Neural crest cell (in vitro differentiated cells): ENCODE results near the gene NFAM1. TPM values are rescaled to one million over a fixed set of nuclear protein-coding genes. Genes with fewer than 3 reads are reported as not detected.

Experiments used
- DNase-seq: peaks from one replicate; pipeline ENCODE4 v3.0.0; 2021; ENCODE audit warnings: low read depth, mixed read lengths, low spot score
- H3K27ac Mint-ChIP-seq: one replicate; pipeline ENCODE4 v1.8.0; 2021; ENCODE audit warnings: mild to moderate bottlenecking, mixed read lengths; ENCODE audit not compliant: unreplicated experiment
- H3K27me3 Mint-ChIP-seq: 2 replicates; pipeline ENCODE4 v1.8.0; 2021; ENCODE audit warnings: low read depth, mild to moderate bottlenecking, mixed read lengths
- H3K36me3 Mint-ChIP-seq: 2 replicates; pipeline ENCODE4 v1.8.0; 2021; ENCODE audit warnings: low read depth, mild to moderate bottlenecking, mixed read lengths
- H3K4me1 Mint-ChIP-seq: 2 replicates; pipeline ENCODE4 v1.8.0; 2021; ENCODE audit warnings: mixed read lengths
- H3K4me3 Mint-ChIP-seq: one replicate; pipeline ENCODE4 v1.8.0; 2021; ENCODE audit warnings: mild to moderate bottlenecking, mixed read lengths
- H3K9me3 Mint-ChIP-seq: 2 replicates; pipeline ENCODE4 v1.8.0; 2021; ENCODE audit warnings: mixed read lengths
- total RNA-seq: library from RNA; stranded (reverse); gene quantifications from 2 replicates; pipeline ENCODE4 v1.2.1, GENCODE V29; 2021
- TF ChIP-seq, protein P1 (sequence below): fragments of 200-600 bp; sonication (generic); conservative IDR thresholded peaks from 2 replicates; pipeline ENCODE4 v1.5.0; 2021; ENCODE audit warnings: antibody characterized with exemption, mild to moderate bottlenecking

Gene NFAM1
- total RNA-seq, 1 donor from 2014 or later = 0.07 TPM

DNA sequence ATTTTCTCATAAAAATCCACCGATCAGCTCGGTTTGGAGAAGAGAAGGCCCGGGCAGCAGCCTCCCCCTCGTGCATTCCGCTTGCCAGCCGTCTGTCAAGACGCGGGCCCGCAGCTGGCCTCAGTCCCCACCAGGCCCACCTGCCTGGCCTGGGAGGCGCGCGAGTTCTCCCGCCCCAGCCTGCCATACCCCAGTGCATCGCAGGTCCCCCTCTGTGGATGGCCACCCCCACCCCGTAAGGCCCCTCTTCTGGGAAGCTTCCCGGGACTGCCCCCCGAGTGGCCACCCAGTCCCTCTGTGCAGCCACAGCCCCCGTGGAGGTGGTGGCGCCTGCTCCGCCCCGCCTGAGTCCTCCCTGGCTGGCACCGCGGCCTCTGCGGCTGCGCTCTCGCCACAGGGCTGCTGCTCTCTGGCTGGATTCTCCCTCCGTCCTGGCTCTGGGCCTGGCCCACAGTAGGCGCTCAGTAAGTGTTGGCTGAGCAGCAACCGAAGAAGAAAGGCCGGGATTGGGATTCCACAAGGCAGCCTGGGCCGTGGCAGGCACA lies 87.8 kb downstream of the NFAM1 start:
- Mint-ChIP-seq H3K9me3 (no peaks in the 10 kb centered on the region), H3K27me3 (peaks cover 13% of the 10 kb centered on the region), H3K27ac (no peak overlapping the region), H3K4me1 (peaks cover 15% of the 10 kb centered on the region), H3K4me3 (peak overlapping the region; percentile 78), H3K36me3 (no peaks in the 10 kb centered on the region)
- TF ChIP-seq, protein P1, sequence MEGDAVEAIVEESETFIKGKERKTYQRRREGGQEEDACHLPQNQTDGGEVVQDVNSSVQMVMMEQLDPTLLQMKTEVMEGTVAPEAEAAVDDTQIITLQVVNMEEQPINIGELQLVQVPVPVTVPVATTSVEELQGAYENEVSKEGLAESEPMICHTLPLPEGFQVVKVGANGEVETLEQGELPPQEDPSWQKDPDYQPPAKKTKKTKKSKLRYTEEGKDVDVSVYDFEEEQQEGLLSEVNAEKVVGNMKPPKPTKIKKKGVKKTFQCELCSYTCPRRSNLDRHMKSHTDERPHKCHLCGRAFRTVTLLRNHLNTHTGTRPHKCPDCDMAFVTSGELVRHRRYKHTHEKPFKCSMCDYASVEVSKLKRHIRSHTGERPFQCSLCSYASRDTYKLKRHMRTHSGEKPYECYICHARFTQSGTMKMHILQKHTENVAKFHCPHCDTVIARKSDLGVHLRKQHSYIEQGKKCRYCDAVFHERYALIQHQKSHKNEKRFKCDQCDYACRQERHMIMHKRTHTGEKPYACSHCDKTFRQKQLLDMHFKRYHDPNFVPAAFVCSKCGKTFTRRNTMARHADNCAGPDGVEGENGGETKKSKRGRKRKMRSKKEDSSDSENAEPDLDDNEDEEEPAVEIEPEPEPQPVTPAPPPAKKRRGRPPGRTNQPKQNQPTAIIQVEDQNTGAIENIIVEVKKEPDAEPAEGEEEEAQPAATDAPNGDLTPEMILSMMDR = no peak
- DNase-seq = no peak

DNA sequence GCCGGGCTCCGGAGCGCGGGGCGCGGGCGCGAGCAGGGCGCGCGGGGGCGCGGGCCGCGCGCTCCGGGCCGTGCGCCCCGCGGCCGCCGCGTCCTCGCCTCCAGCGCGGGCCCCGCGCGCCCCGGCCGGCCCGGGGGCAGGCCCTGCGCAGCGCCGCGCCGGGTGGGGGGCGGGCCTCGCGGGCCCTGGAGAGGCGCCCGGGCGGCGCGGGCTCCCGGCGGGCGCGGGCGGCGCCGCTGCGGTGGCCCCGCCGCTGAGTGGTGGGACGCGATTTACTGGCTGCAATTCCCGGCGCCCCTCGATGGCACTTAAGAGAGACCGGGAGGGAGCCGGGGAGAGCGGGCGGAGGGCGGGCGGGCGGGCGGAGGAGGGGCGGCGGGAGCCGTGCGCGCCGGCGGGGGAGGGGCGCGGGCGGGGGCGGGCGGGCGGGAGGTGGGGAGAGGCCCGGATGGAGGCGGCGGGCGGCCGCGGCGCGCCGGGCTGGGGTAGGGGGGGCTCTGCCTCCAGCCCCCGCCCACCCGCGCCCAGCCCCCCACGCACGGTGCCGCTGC lies 88.6 kb downstream of the NFAM1 start:
- Mint-ChIP-seq H3K4me1 (peaks cover 15% of the 10 kb centered on the region), H3K27me3 (peaks cover 13% of the 10 kb centered on the region), H3K9me3 (no peaks in the 10 kb centered on the region), H3K4me3 (no peak overlapping the region), H3K36me3 (no peaks in the 10 kb centered on the region), H3K27ac (no peak overlapping the region)
- TF ChIP-seq, protein P1 = no peak
- no peak for DNase-seq

DNA sequence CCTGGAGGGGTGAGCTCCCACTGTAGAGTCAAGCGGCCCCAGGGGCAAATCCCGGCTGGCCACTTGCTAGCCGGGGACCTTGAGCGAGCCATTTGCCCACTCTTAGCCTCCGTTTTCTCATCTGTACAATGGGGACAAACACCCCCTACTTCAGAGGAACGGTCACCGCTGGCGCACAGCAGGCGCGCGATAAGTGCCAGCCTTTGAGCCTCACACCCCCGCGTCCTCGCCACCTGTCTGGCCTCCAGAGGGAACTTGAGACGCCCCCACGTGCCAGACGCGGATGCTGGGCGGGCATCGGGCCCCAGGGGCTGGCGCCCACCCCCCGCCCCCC lies 89.1 kb downstream of the NFAM1 start:
- Mint-ChIP-seq H3K4me1 (peaks cover 15% of the 10 kb centered on the region), H3K27ac (no peak overlapping the region), H3K36me3 (no peaks in the 10 kb centered on the region), H3K9me3 (no peaks in the 10 kb centered on the region), H3K27me3 (peaks cover 13% of the 10 kb centered on the region), H3K4me3 (peak overlapping the region; percentile 86)
- TF ChIP-seq, protein P1 = no peak
- DNase-seq = no peak

DNA sequence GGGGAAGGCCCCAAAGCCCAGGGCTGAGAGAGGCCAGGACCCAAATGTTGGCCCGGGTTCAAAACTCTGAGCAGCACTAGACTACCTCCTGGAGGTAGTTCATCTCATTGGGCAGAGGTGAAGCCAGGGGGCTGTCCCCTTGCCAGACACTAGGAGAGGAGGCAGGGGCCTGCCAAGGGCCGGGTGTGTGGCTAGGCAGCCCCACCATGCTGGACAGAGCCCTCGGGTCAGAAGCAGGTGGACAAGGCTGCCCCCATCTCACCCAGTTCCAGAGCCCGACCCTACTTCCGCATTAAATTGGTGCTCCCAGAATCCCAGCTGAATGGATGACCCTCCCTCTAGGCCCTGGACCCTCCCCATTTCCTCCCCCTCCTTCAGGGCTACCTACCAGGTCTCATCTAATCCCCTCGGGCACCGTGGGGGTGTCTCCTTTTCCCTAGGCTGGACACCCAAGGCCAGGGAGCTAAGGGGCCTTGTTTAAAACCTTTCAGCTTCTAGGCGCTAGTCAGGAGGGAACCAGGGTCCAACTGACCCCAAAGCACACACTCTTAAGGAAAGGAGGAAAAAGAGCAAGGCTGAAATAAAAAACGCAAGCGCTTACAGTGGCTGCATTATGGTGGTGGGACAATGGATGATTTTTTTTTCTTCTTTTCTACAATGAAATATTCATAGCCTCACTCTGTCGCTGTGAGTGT lies 89.6 kb downstream of the NFAM1 start:
- H3K27me3 Mint-ChIP-seq = peaks cover 13% of the 10 kb centered on the region
- TF ChIP-seq, protein P1 = no peak
- H3K4me3 Mint-ChIP-seq = peak overlapping the region; percentile 86
- DNase-seq = no peak
- no peaks in the 10 kb centered on the region for H3K36me3 Mint-ChIP-seq
- H3K9me3 Mint-ChIP-seq = no peaks in the 10 kb centered on the region
- peaks cover 15% of the 10 kb centered on the region for H3K4me1 Mint-ChIP-seq
- no peak overlapping the region for H3K27ac Mint-ChIP-seq

DNA sequence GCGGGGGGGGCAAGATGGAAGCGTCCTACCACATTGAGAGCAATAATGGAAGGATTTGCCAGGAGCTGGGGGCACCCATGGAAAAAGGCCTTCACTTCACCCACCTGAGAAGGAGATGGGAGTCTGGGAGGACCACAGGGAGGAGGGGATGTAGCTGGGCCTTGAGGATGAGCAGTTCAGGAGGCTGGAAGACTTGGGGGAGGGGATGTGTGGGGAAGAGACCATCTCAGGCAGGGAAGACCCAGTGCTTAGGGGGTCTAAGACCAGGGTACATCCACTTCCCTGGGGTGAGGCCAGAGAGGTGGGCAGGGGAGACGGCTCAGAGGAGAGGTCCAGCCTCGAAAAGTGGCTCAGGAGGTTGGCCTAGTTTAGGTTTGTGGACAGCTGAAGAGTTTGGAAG lies 90.4 kb downstream of the NFAM1 start:
- Mint-ChIP-seq H3K4me3 (peak overlapping the region; percentile 86), H3K36me3 (no peaks in the 10 kb centered on the region), H3K4me1 (peaks cover 15% of the 10 kb centered on the region), H3K27ac (no peak overlapping the region), H3K27me3 (peaks cover 13% of the 10 kb centered on the region), H3K9me3 (no peaks in the 10 kb centered on the region)
- TF ChIP-seq, protein P1 = no peak
- no peak for DNase-seq
